ENCODE data around the gene FMN1.

FMN1 gene

GRCh38 chr15:32778391-32779176, 415.9 kb downstream of the FMN1 start:
- no peak for DNase-seq (ENCODE audit: low spot score)

- DNase-seq (ENCODE audit: low spot score) = no peak
Observed at GRCh38 chr15:32775103-32775502, 419.4 kb downstream of the FMN1 start.

- DNase-seq (ENCODE audit: low spot score) = no peak
Observed at GRCh38 chr15:32774022-32774421, 420.5 kb downstream of the FMN1 start.

GRCh38 chr15:32767236-32767635, 427.3 kb downstream of the FMN1 start:
- DNase-seq (ENCODE audit: low spot score) = no peak

- no peak for DNase-seq (ENCODE audit: low spot score)
Observed at GRCh38 chr15:32766101-32766500, 428.4 kb downstream of the FMN1 start.

- no peak for DNase-seq (ENCODE audit: low spot score)
Observed at GRCh38 chr15:32765236-32765635, 429.3 kb downstream of the FMN1 start.

- DNase-seq (ENCODE audit: low spot score) = no peak
Observed at GRCh38 chr15:32763295-32763694, 431.2 kb downstream of the FMN1 start.

- DNase-seq (ENCODE audit: low spot score) = no peak
Observed at GRCh38 chr15:32757426-32757825, 437.1 kb downstream of the FMN1 start.

GRCh38 chr15:32750979-32751378, 443.5 kb downstream of the FMN1 start:
- DNase-seq (ENCODE audit: low spot score) = no peak

- DNase-seq (ENCODE audit: low spot score) = no peak
Observed at GRCh38 chr15:32747921-32748342, 446.6 kb downstream of the FMN1 start.

GRCh38 chr15:32746116-32746857, 448.2 kb downstream of the FMN1 start:
- DNase-seq (ENCODE audit: low spot score) = no peak

- DNase-seq (ENCODE audit: low spot score) = no peak
Observed at GRCh38 chr15:32743411-32744140, 450.9 kb downstream of the FMN1 start.

GRCh38 chr15:32739522-32740063, 454.9 kb downstream of the FMN1 start:
- no peak for DNase-seq (ENCODE audit: low spot score)

- no peak for DNase-seq (ENCODE audit: low spot score)
Observed at GRCh38 chr15:32738666-32739065, 455.8 kb downstream of the FMN1 start.

- DNase-seq (ENCODE audit: low spot score) = no peak
Observed at GRCh38 chr15:32737304-32737703, 457.2 kb downstream of the FMN1 start.

- no peak for DNase-seq (ENCODE audit: low spot score)
Observed at GRCh38 chr15:32736701-32737061, 457.8 kb downstream of the FMN1 start.

- no peak for DNase-seq (ENCODE audit: low spot score)
Observed at GRCh38 chr15:32735989-32736700, 458.4 kb downstream of the FMN1 start.

GRCh38 chr15:32733281-32733680, 461.2 kb downstream of the FMN1 start:
- DNase-seq (ENCODE audit: low spot score) = no peak

GRCh38 chr15:32732574-32733157, 461.8 kb downstream of the FMN1 start:
- DNase-seq (ENCODE audit: low spot score) = no peak

- peak; percentile 3 for DNase-seq (ENCODE audit: low spot score)
Observed at GRCh38 chr15:32730677-32731654, 463.5 kb downstream of the FMN1 start.
